IMR-90 (cell line): ENCODE results near the gene ACVR1B. TPM values are rescaled to one million over a fixed set of nuclear protein-coding genes. Genes with fewer than 3 reads are reported as not detected.
A peak's percentile ranks its signal among the peaks of the same experiment; 100 is the strongest.

Experiments used
- ATAC-seq: fragments of 200-7000 bp; cut with Tn5 transposase; 2 replicates; pipeline ENCODE4 v1.9.1; 2020; ENCODE audit warnings: low read depth, mild to moderate bottlenecking, moderate library complexity
- BruUV-seq: library from RNA; stranded (reverse); fragments of 400-500 nt; replicated peaks from 2 replicates; lab custom pipeline; 2021; lab: Mats Ljungman, UMichigan
- CTCF ChIA-PET: fragments of 300-600 bp; formaldehyde crosslinking; extraction: SDS; loops from one replicate; lab custom pipeline; 2021; ENCODE audit warnings: antibody characterized with exemption; lab: Yijun Ruan, JAX
- POLR2A ChIA-PET: fragments of 300-600 bp; sonication (Branson Sonifier 250); formaldehyde crosslinking; loops from one replicate; lab custom pipeline; 2022; ENCODE audit warnings: antibody characterized with exemption; ENCODE audit not compliant: unreplicated experiment; lab: Charles Lee
- DNase-seq: peaks from one replicate; pipeline ENCODE4 v3.0.0; 2013
- H2AFZ ChIP-seq: replicated peaks from 2 replicates; pipeline ENCODE3; 2013; ENCODE audit warnings: low read length, mild to moderate bottlenecking; ENCODE audit not compliant: poor library complexity
- H2AK5ac ChIP-seq: 2 replicates; pipeline ENCODE4 v1.6.1; 2013; ENCODE audit warnings: low read depth, low read length, inconsistent platforms
- H2AK9ac ChIP-seq: replicated peaks from 2 replicates; pipeline ENCODE3; 2013; ENCODE audit warnings: mild to moderate bottlenecking, low read depth, low read length, moderate library complexity; ENCODE audit not compliant: poor library complexity
- H2BK120ac ChIP-seq: 2 replicates; pipeline ENCODE4 v1.6.1; 2013; ENCODE audit warnings: low read depth, low read length, inconsistent platforms
- H2BK15ac ChIP-seq: 3 replicates; pipeline ENCODE4 v1.6.1; 2013; ENCODE audit warnings: low read depth, low read length, inconsistent platforms
- H2BK20ac ChIP-seq: 2 replicates; pipeline ENCODE4 v1.6.1; 2013; ENCODE audit warnings: low read depth, mild to moderate bottlenecking, inconsistent platforms, low read length, moderate library complexity
- H2BK5ac ChIP-seq: 2 replicates; pipeline ENCODE4 v1.6.1; 2013; ENCODE audit warnings: mild to moderate bottlenecking, low read depth, low read length, inconsistent platforms; ENCODE audit not compliant: poor library complexity, severe bottlenecking
- H3K14ac ChIP-seq: replicated peaks from 2 replicates; pipeline ENCODE4 v1.6.1; 2013; ENCODE audit warnings: low read depth, low read length, inconsistent platforms
- H3K18ac ChIP-seq: 2 replicates; pipeline ENCODE4 v1.6.1; 2013; ENCODE audit warnings: low read depth, low read length, control low read depth
- H3K23ac ChIP-seq: 2 replicates; pipeline ENCODE4 v1.6.1; 2013; ENCODE audit warnings: low read depth, low read length, inconsistent platforms
- H3K27ac ChIP-seq: 2 replicates; pipeline ENCODE4 v1.5.1; 2013; ENCODE audit warnings: mild to moderate bottlenecking, control low read depth, low read length; ENCODE audit not compliant: insufficient read depth
- H3K27me3 ChIP-seq: 2 replicates; pipeline ENCODE4 v1.6.1; 2013; ENCODE audit warnings: low read length; ENCODE audit not compliant: control insufficient read depth, insufficient read depth
- H3K36me3 ChIP-seq: 2 replicates; pipeline ENCODE4 v1.6.1; 2013; ENCODE audit warnings: low read length, mixed read lengths; ENCODE audit not compliant: control insufficient read depth, insufficient read depth
- H3K4ac ChIP-seq: 2 replicates; pipeline ENCODE4 v1.6.1; 2013; ENCODE audit warnings: low read depth, low read length, inconsistent platforms
- H3K4me1 ChIP-seq: 2 replicates; pipeline ENCODE4 v1.6.1; 2013; ENCODE audit warnings: low read length, mixed read lengths; ENCODE audit not compliant: control insufficient read depth, insufficient read depth
- H3K4me2 ChIP-seq: 2 replicates; pipeline ENCODE4 v1.6.1; 2013; ENCODE audit warnings: low read depth, mild to moderate bottlenecking, control low read depth, low read length, moderate library complexity
- H3K4me3 ChIP-seq: 2 replicates; pipeline ENCODE4 v1.5.1; 2013; ENCODE audit warnings: low read depth, mild to moderate bottlenecking, control low read depth, low read length, moderate library complexity; ENCODE audit not compliant: insufficient read depth
- H3K56ac ChIP-seq: 2 replicates; pipeline ENCODE4 v1.6.1; 2013; ENCODE audit warnings: low read length, inconsistent platforms; ENCODE audit not compliant: insufficient read depth; ENCODE audit errors: extremely low read depth
- H3K79me1 ChIP-seq, 2 experiments: 2 replicates each; pipeline ENCODE4 v1.6.1; 2013; ENCODE audit warnings: low read length in 2 of 2, inconsistent platforms in 1 of 2, low read depth in 1 of 2
- H3K9ac ChIP-seq: 2 replicates; pipeline ENCODE4 v1.6.1; 2013; ENCODE audit warnings: low read depth, low read length, control low read depth
- H3K9me1 ChIP-seq: 2 replicates; pipeline ENCODE4 v1.6.1; 2013; ENCODE audit warnings: low read length, inconsistent platforms; ENCODE audit not compliant: insufficient read depth
- H3K9me3 ChIP-seq: 2 replicates; pipeline ENCODE4 v1.6.1; 2013; ENCODE audit warnings: low read length; ENCODE audit not compliant: control insufficient read depth, insufficient read depth
- H4K20me1 ChIP-seq: 2 replicates; pipeline ENCODE4 v1.6.1; 2013; ENCODE audit warnings: low read length, inconsistent platforms; ENCODE audit not compliant: insufficient read depth
- H4K5ac ChIP-seq: 2 replicates; pipeline ENCODE4 v1.6.1; 2013; ENCODE audit warnings: mild to moderate bottlenecking, low read depth, low read length, control low read depth
- H4K8ac ChIP-seq, 2 experiments: 2 replicates each; pipeline ENCODE4 v1.6.1; 2013; ENCODE audit warnings: low read depth in 2 of 2, low read length in 2 of 2, control low read depth in 1 of 2, inconsistent platforms in 1 of 2
- H4K91ac ChIP-seq: 2 replicates; pipeline ENCODE4 v1.6.1; 2013; ENCODE audit warnings: low read depth, low read length, inconsistent platforms; ENCODE audit not compliant: insufficient read depth
- BHLHE40 ChIP-seq: fragments of 150-350 bp; IDR thresholded peaks from 2 replicates; pipeline ENCODE4 v1.6.1; 2016; ENCODE audit warnings: mild to moderate bottlenecking, low read depth, low read length
- CEBPB ChIP-seq: IDR thresholded peaks from 2 replicates; pipeline ENCODE4 v1.6.1; 2012; ENCODE audit warnings: low read depth, low read length, improper control_type of control experiment
- CHD1 ChIP-seq: IDR thresholded peaks from 2 replicates; pipeline ENCODE4 v1.6.1; 2012; ENCODE audit warnings: low read depth, low read length, improper control_type of control experiment
- FOS ChIP-seq: fragments of 150-350 bp; IDR thresholded peaks from 2 replicates; pipeline ENCODE4 v1.6.1; 2016; ENCODE audit warnings: low read depth, low read length
- POLR2A ChIP-seq: IDR thresholded peaks from 2 replicates; pipeline ENCODE4 v1.6.1; 2012; ENCODE audit warnings: mild to moderate bottlenecking, low read depth, low read length
- RAD21 ChIP-seq: IDR thresholded peaks from 2 replicates; pipeline ENCODE4 v1.6.1; 2012; ENCODE audit warnings: low read length, improper control_type of control experiment
- RCOR1 ChIP-seq: IDR thresholded peaks from 2 replicates; pipeline ENCODE4 v1.6.1; 2012; ENCODE audit warnings: mild to moderate bottlenecking, low read length, improper control_type of control experiment; ENCODE audit not compliant: insufficient replicate concordance
- RFX5 ChIP-seq: IDR thresholded peaks from 2 replicates; pipeline ENCODE4 v1.8.0; 2012; ENCODE audit warnings: low read depth, mild to moderate bottlenecking, low read length, moderate library complexity
- WGBS, 2 experiments: methylation state at CpG; one replicate each; pipeline versions ENCODE4 v1.1.5 to v1.1.7; 2013; ENCODE audit warnings: missing lambda C conversion rate in 2 of 2; ENCODE audit not compliant: insufficient read length in 1 of 2; ENCODE audit errors: extremely low coverage in 2 of 2; 5-methylcytosine and 5-hydroxymethylcytosine counted together
- dilution Hi-C: fragments of 300-500 bp; cut with HindIII; formaldehyde crosslinking; loops from one replicate; pipeline ENCODE4 v1.14.3; 2018; ENCODE audit warnings: low sequenced_read_pairs; ENCODE audit not compliant: unreplicated experiment
- in situ Hi-C: fragments of 300-500 bp; cut with MboI; formaldehyde crosslinking; loops from 3 replicates; pipeline ENCODE4 v1.14.3; 2019; ENCODE audit warnings: low sequenced_read_pairs, inconsistent platforms, mixed read lengths
- intact Hi-C: fragments of 100-400 bp; cut with micrococcal nuclease; formaldehyde crosslinking; loops from 2 replicates; pipeline ENCODE4 v1.10.0; 2022
- polyA plus RNA-seq, 3 experiments: library from polyadenylated mRNA; depleted of rRNA; stranded (reverse); fragments of >200 nt; gene quantifications; 2 replicates each; pipeline ENCODE4 v1.2.3, GENCODE V29; 2012; ENCODE audit warnings: low replicate concordance in 1 of 3
- total RNA-seq: library from RNA; depleted of rRNA; stranded (reverse); fragments of >200 nt; gene quantifications from 2 replicates; pipeline ENCODE4 v1.2.3, GENCODE V29; 2012
- TF ChIP-seq, protein P1 (sequence below): conservative IDR thresholded peaks from 2 replicates; pipeline ENCODE4 v1.5.1; 2012; ENCODE audit warnings: mild to moderate bottlenecking, low read depth, low read length, improper control_type of control experiment
- TF ChIP-seq, protein P2 (sequence below): fragments of 150-350 bp; IDR thresholded peaks from 2 replicates; pipeline ENCODE4 v1.6.1; 2016; ENCODE audit warnings: low read depth, mild to moderate bottlenecking, low read length, moderate library complexity, borderline replicate concordance

ACVR1B gene
- total and polyA plus RNA-seq, 2 of the 4 experiments (the other 2 are of a cell fraction), result 5.7 to 13.6 TPM

GRCh38 chr12:52037248-52037861 is 85.9 kb downstream of the ACVR1B start:
- Histone ChIP-seq H3K23ac (peak overlapping the region; percentile 95), H2AK5ac (peak overlapping the region; percentile 64; the same call in 1 of the 2 replicates), H2BK5ac (peak overlapping the region; percentile 49), H2BK20ac (no peak overlapping the region), H4K8ac (peak overlapping the region in 1 of 2 experiments; percentile 32; a peak in 1 of 4 replicates), H3K9ac (peak overlapping the region; percentile 57), H2AFZ (peak overlapping the region; percentile 89), H2BK120ac (peak overlapping the region; percentile 41; the same call in 1 of the 2 replicates), H2AK9ac (peak overlapping the region; percentile 87), H4K20me1 (peaks cover 37% of the 10 kb centered on the region), H3K36me3 (peaks cover 2% of the 10 kb centered on the region; the same call in 1 of the 2 replicates), H3K4ac (peak overlapping the region; percentile 90), H3K9me1 (peaks cover 29% of the 10 kb centered on the region), H3K18ac (peak overlapping the region; percentile 1; the same call in 1 of the 2 replicates), H4K91ac (peak overlapping the region; percentile 37; the same call in 1 of the 2 replicates), H3K9me3 (no peaks in the 10 kb centered on the region), H3K27ac (peak overlapping the region; percentile 23), H2BK15ac (no peak overlapping the region; the same call in 2 of the 3 replicates), H4K5ac (no peak overlapping the region; the same call in 1 of the 2 replicates), H3K4me2 (peak overlapping the region; percentile 89), H3K14ac (peak overlapping the region; percentile 93), H3K79me1 (peaks cover 13 to 56% of the 10 kb centered on the region in 2 experiments; a peak in 3 of 4 replicates), H3K27me3 (no peaks in the 10 kb centered on the region), H3K4me1 (peaks cover 6% of the 10 kb centered on the region), H3K56ac (peak overlapping the region; percentile 19; the same call in 1 of the 2 replicates), H3K4me3 (peak overlapping the region; percentile 72)
- 3% methylated on average over 14 of the region's 59 CpGs; no CpG with 5 or more reads in 1 of the 2 experiments for WGBS, 2 experiments
- intact Hi-C loops (no loop called here), dilution Hi-C loops (no loop called here), in situ Hi-C loops (no loop called here)
- ChIA-PET POLR2A (no interaction called here), CTCF (interaction anchor here (0.6 to 1.8 kb wide), 2 partner anchors 12 to 242 kb away, joined by 3 to 7 read pairs; no protein-coding TSS in a partner anchor)
- BruUV-seq, result no TSS peak
- ATAC-seq (peak; percentile 3; the same call in 1 of the 2 replicates), DNase-seq (peak; percentile 46)
- TF ChIP-seq, protein P1, sequence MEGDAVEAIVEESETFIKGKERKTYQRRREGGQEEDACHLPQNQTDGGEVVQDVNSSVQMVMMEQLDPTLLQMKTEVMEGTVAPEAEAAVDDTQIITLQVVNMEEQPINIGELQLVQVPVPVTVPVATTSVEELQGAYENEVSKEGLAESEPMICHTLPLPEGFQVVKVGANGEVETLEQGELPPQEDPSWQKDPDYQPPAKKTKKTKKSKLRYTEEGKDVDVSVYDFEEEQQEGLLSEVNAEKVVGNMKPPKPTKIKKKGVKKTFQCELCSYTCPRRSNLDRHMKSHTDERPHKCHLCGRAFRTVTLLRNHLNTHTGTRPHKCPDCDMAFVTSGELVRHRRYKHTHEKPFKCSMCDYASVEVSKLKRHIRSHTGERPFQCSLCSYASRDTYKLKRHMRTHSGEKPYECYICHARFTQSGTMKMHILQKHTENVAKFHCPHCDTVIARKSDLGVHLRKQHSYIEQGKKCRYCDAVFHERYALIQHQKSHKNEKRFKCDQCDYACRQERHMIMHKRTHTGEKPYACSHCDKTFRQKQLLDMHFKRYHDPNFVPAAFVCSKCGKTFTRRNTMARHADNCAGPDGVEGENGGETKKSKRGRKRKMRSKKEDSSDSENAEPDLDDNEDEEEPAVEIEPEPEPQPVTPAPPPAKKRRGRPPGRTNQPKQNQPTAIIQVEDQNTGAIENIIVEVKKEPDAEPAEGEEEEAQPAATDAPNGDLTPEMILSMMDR, result no peak; the same call in 1 of the 2 replicates
- TF ChIP-seq BHLHE40 (no peak), RAD21 (no peak), POLR2A (peak; percentile 82), RCOR1 (no peak), RFX5 (no peak), CHD1 (peak; percentile 55; the same call in 1 of the 2 replicates), FOS (no peak), CEBPB (peak; percentile 76)
- TF ChIP-seq, protein P2, sequence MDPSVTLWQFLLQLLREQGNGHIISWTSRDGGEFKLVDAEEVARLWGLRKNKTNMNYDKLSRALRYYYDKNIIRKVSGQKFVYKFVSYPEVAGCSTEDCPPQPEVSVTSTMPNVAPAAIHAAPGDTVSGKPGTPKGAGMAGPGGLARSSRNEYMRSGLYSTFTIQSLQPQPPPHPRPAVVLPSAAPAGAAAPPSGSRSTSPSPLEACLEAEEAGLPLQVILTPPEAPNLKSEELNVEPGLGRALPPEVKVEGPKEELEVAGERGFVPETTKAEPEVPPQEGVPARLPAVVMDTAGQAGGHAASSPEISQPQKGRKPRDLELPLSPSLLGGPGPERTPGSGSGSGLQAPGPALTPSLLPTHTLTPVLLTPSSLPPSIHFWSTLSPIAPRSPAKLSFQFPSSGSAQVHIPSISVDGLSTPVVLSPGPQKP, result no peak
